Neural cell (in vitro differentiated cells): ENCODE results near the gene TM9SF3. TPM values are rescaled to one million over a fixed set of nuclear protein-coding genes. Genes with fewer than 3 reads are reported as not detected.

Experiments used
- H2AFZ ChIP-seq: fragments of 200-600, 300-800 bp; sonication (generic), shearing (Covaris generic); 2 replicates; pipeline ENCODE4 v1.6.0; 2014; ENCODE audit warnings: low read depth, mild to moderate bottlenecking, antibody characterized with exemption, low read length, moderate library complexity
- H3F3A ChIP-seq: fragments of 200-600 bp; shearing (Covaris generic); 2 replicates; pipeline ENCODE4 v1.6.1; 2016; ENCODE audit warnings: mild to moderate bottlenecking, moderate library complexity, mixed read lengths, antibody characterized with exemption, low read length; ENCODE audit not compliant: insufficient read depth, poor library complexity, severe bottlenecking
- H3K27ac ChIP-seq: fragments of 200-600, 300-800 bp; sonication (generic), shearing (Covaris generic); 2 replicates; pipeline ENCODE4 v1.5.1; 2014; ENCODE audit warnings: mild to moderate bottlenecking, low read length, moderate library complexity
- H3K27me3 ChIP-seq: fragments of 300-800, 200-600 bp; sonication (generic), shearing (Covaris generic); 2 replicates; pipeline ENCODE4 v1.6.0; 2014; ENCODE audit warnings: mild to moderate bottlenecking, low read depth, low read length, moderate library complexity; ENCODE audit not compliant: insufficient read depth
- H3K36me3 ChIP-seq: fragments of 300-800, 200-600 bp; sonication (generic), shearing (Covaris generic); 2 replicates; pipeline ENCODE4 v1.5.1; 2014; ENCODE audit warnings: mild to moderate bottlenecking, antibody characterized with exemption, low read length, moderate library complexity; ENCODE audit not compliant: insufficient read depth
- H3K4me2 ChIP-seq: fragments of 300-800, 200-600 bp; sonication (generic), shearing (Covaris generic); 2 replicates; pipeline ENCODE4 v1.6.0; 2014; ENCODE audit warnings: mild to moderate bottlenecking, low read length
- H3K4me3 ChIP-seq: fragments of 300-800, 200-600 bp; sonication (generic), shearing (Covaris generic); 2 replicates; pipeline ENCODE4 v1.5.1; 2014; ENCODE audit warnings: mild to moderate bottlenecking, low read length, moderate library complexity
- H3K79me2 ChIP-seq: fragments of 200-600 bp; shearing (Covaris generic); replicated peaks from 2 replicates; pipeline ENCODE4 v1.6.0; 2014; ENCODE audit warnings: mild to moderate bottlenecking, low read length, moderate library complexity; ENCODE audit not compliant: insufficient read depth
- H3K9ac ChIP-seq: fragments of 300-800, 200-600 bp; sonication (generic), shearing (Covaris generic); 2 replicates; pipeline ENCODE4 v1.6.1; 2016; ENCODE audit warnings: mild to moderate bottlenecking, low read length, mixed read lengths
- H3K9me2 ChIP-seq: fragments of 200-600 bp; shearing (Covaris generic); 2 replicates; pipeline ENCODE4 v1.6.1; 2016; ENCODE audit warnings: mild to moderate bottlenecking, low read length, mixed read lengths; ENCODE audit not compliant: insufficient read depth
- H3K9me3 ChIP-seq: fragments of 200-600, 300-800 bp; sonication (generic), shearing (Covaris generic); 2 replicates; pipeline ENCODE4 v1.6.1; 2016; ENCODE audit warnings: mild to moderate bottlenecking, mixed run types, low read length, moderate library complexity, mixed read lengths
- H4K20me1 ChIP-seq: fragments of 200-600 bp; shearing (Covaris generic); 2 replicates; pipeline ENCODE4 v1.6.1; 2016; ENCODE audit warnings: mild to moderate bottlenecking, mixed run types; ENCODE audit not compliant: insufficient read depth
- CTCF ChIP-seq: fragments of 450-650 bp; IDR thresholded peaks from 2 replicates; pipeline ENCODE4 v1.5.1; 2014; ENCODE audit warnings: antibody characterized with exemption, mild to moderate bottlenecking, moderate library complexity; ENCODE audit not compliant: poor library complexity, severe bottlenecking
- EP300 ChIP-seq: fragments of 450-650 bp; conservative IDR thresholded peaks from 2 replicates; pipeline ENCODE4 v1.6.1; 2014; ENCODE audit warnings: antibody characterized with exemption, mild to moderate bottlenecking, moderate library complexity; ENCODE audit not compliant: poor library complexity, severe bottlenecking
- EZH2 ChIP-seq: fragments of 200-600, 300-800 bp; shearing (Covaris generic), sonication (generic); IDR thresholded peaks from 2 replicates; pipeline ENCODE4 v1.6.1; 2014; ENCODE audit warnings: antibody characterized with exemption, low read length, borderline replicate concordance, mild to moderate bottlenecking; ENCODE audit not compliant: insufficient read depth, poor library complexity, severe bottlenecking
- MXI1 ChIP-seq: fragments of 450-650 bp; conservative IDR thresholded peaks from 2 replicates; pipeline ENCODE4 v1.6.1; 2014; ENCODE audit warnings: antibody characterized with exemption, mild to moderate bottlenecking; ENCODE audit not compliant: poor library complexity, severe bottlenecking
- POLR2AphosphoS5 ChIP-seq: IDR thresholded peaks from 2 replicates; pipeline ENCODE4 v1.6.1; 2012
- RAD21 ChIP-seq: fragments of 450-650 bp; conservative IDR thresholded peaks from 2 replicates; pipeline ENCODE4 v1.6.1; 2014; ENCODE audit warnings: antibody characterized with exemption, mild to moderate bottlenecking, moderate library complexity
- SMC3 ChIP-seq: fragments of 450-650 bp; conservative IDR thresholded peaks from 2 replicates; pipeline ENCODE4 v1.6.1; 2014; ENCODE audit warnings: antibody characterized with exemption, mild to moderate bottlenecking, moderate library complexity; ENCODE audit not compliant: poor library complexity
- TAF1 ChIP-seq: IDR thresholded peaks from 2 replicates; pipeline ENCODE4 v1.6.1; 2012; ENCODE audit warnings: low read depth
- polyA plus RNA-seq: library from polyadenylated mRNA; depleted of rRNA; stranded (reverse); fragments of >200 nt; gene quantifications from 2 replicates; pipeline ENCODE4 v1.2.3, GENCODE V29; 2014
- TF ChIP-seq, protein P1 (sequence below): IDR thresholded peaks from 2 replicates; pipeline ENCODE4 v1.6.1; 2012; ENCODE audit warnings: borderline replicate concordance

Gene TM9SF3
- polyA plus RNA-seq, 1 donor from 2014 or later = 66.4 TPM

DNA sequence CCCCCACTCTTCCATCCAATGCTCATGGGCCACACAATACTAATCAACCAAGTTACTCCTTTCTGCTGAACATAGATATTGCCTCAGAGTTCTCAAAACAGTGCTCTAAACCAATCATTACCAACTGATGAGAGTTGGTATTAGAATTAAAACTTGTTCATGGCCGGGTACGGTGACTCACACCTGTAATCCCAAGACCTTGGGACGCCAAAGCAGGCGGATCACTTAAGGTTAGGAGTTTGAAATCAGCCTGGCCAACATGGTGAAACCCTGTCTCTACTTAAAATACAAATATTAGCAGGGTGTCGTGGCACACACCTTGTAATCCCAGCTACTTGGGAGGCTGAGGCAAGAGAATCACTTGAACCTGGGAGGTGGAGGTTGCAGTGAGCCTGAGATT lies 8.2 kb downstream of the TM9SF3 start:
- no peaks in the 10 kb centered on the region for H4K20me1 ChIP-seq
- H3K79me2 ChIP-seq = peaks cover 72% of the 10 kb centered on the region

GRCh38 chr10:96578022-96578421 lies 8.8 kb downstream of the TM9SF3 start:
- peaks cover 66% of the 10 kb centered on the region for H3K79me2 ChIP-seq
- no peak overlapping the region for H3K9ac ChIP-seq
- TF ChIP-seq POLR2AphosphoS5 (no peak), EZH2 (no peak), MXI1 (no peak), TAF1 (no peak), SMC3 (no peak), RAD21 (no peak), CTCF (no peak)
- TF ChIP-seq, protein P1, sequence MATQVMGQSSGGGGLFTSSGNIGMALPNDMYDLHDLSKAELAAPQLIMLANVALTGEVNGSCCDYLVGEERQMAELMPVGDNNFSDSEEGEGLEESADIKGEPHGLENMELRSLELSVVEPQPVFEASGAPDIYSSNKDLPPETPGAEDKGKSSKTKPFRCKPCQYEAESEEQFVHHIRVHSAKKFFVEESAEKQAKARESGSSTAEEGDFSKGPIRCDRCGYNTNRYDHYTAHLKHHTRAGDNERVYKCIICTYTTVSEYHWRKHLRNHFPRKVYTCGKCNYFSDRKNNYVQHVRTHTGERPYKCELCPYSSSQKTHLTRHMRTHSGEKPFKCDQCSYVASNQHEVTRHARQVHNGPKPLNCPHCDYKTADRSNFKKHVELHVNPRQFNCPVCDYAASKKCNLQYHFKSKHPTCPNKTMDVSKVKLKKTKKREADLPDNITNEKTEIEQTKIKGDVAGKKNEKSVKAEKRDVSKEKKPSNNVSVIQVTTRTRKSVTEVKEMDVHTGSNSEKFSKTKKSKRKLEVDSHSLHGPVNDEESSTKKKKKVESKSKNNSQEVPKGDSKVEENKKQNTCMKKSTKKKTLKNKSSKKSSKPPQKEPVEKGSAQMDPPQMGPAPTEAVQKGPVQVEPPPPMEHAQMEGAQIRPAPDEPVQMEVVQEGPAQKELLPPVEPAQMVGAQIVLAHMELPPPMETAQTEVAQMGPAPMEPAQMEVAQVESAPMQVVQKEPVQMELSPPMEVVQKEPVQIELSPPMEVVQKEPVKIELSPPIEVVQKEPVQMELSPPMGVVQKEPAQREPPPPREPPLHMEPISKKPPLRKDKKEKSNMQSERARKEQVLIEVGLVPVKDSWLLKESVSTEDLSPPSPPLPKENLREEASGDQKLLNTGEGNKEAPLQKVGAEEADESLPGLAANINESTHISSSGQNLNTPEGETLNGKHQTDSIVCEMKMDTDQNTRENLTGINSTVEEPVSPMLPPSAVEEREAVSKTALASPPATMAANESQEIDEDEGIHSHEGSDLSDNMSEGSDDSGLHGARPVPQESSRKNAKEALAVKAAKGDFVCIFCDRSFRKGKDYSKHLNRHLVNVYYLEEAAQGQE = no peak
- no peak overlapping the region for H3K4me2 ChIP-seq
- no peaks in the 10 kb centered on the region for H3K36me3 ChIP-seq
- no peak overlapping the region for H2AFZ ChIP-seq
- no peaks in the 10 kb centered on the region for H3K9me3 ChIP-seq
- no peaks in the 10 kb centered on the region for H3K9me2 ChIP-seq
- no peaks in the 10 kb centered on the region for H4K20me1 ChIP-seq
- no peak overlapping the region for H3K4me3 ChIP-seq
- no peaks in the 10 kb centered on the region for H3K27me3 ChIP-seq
- no peaks in the 10 kb centered on the region for H3F3A ChIP-seq
- no peak overlapping the region for H3K27ac ChIP-seq

More for the DNA sequence above, 8.2 kb downstream of the TM9SF3 start:
- Histone ChIP-seq H3K27ac (no peak overlapping the region), H3F3A (no peaks in the 10 kb centered on the region), H3K9me3 (no peaks in the 10 kb centered on the region), H3K4me3 (no peak overlapping the region), H2AFZ (no peak overlapping the region), H3K27me3 (no peaks in the 10 kb centered on the region), H3K36me3 (no peaks in the 10 kb centered on the region), H3K9ac (no peak overlapping the region), H3K9me2 (no peaks in the 10 kb centered on the region), H3K4me2 (no peak overlapping the region)
- no peak for TF ChIP-seq TAF1
- TF ChIP-seq EZH2 = no peak
- TF ChIP-seq, protein P1 = no peak
- TF ChIP-seq MXI1 = no peak
- TF ChIP-seq RAD21 = no peak
- TF ChIP-seq EP300 = no peak
- no peak for TF ChIP-seq CTCF
- no peak for TF ChIP-seq SMC3
- TF ChIP-seq POLR2AphosphoS5 = no peak
